Stimulated activated CD4-positive, alpha-beta T cell treated with anti-CD3 and anti-CD28 coated beads, TNF-alpha, amount 100 ng/mL, for 1 hour (primary cell): ENCODE results near the gene PKD2.
"Not testable (repeated sequence)": the region's sequence is repeated elsewhere in the genome, so short reads cannot be mapped to it uniquely, and the experiment has no call there.

ENCODE experiments used
- DNase-seq, 3 donors: peaks; one replicate each; pipeline ENCODE4 v3.0.0-alpha.2; 2020; ENCODE audit warnings: low read depth in 3 of 3, low spot score in 1 of 3

PKD2 gene

GRCh38 chr4:88109123-88109881 lies 101.9 kb downstream of the PKD2 start:
- DNase-seq, result no peak

- no peak for DNase-seq
Measured at GRCh38 chr4:88110826-88111225, 103.4 kb downstream of the PKD2 start.

GRCh38 chr4:88112856-88113255 lies 105.4 kb downstream of the PKD2 start:
- no peak for DNase-seq

GRCh38 chr4:88115587-88115986 lies 108.2 kb downstream of the PKD2 start:
- no peak for DNase-seq

GRCh38 chr4:88119943-88120342 lies 112.5 kb downstream of the PKD2 start:
- no peak for DNase-seq

GRCh38 chr4:88122260-88122659 lies 114.8 kb downstream of the PKD2 start:
- DNase-seq, result not testable (repeated sequence)
